ENCODE measurements around the gene UTP15.
A peak's percentile ranks its signal among the peaks of the same experiment; 100 is the strongest.

GRCh38 chr5:73591102-73591695 lies 25.7 kb downstream of the UTP15 start:
- TF ChIP-seq CTCF (IDR thresholded peaks at IDR 0.05) (peak; percentile 83 to 90 (median 89)), POLR2A (IDR thresholded peaks at IDR 0.05) (no peak)
